Stomach (tissue), 4 donors: ENCODE data around the gene SHANK2.

Experiments
- POLR2A ChIP-seq, 4 donors: fragments of 450-650 bp; IDR thresholded peaks; one replicate each; pipeline ENCODE4 v1.6.1; 2016; ENCODE audit warnings: antibody characterized with exemption in 4 of 4, control low read depth in 2 of 4, mild to moderate bottlenecking in 1 of 4, moderate library complexity in 1 of 4
- POLR2AphosphoS5 ChIP-seq, 3 donors: sonication (generic); formaldehyde crosslinking; IDR thresholded peaks; one replicate each; pipeline ENCODE4 v1.6.1; 2016; ENCODE audit warnings: antibody characterized with exemption in 3 of 3
- TF ChIP-seq, protein P1 (sequence below), 7 experiments: fragments of 450-650 bp in 4 of 7; fragments of 200-600 bp in 3 of 7; sonication (generic) in 3 of 7; IDR thresholded peaks; one replicate each; pipeline ENCODE4 v1.5.1; 2016 to 2019; ENCODE audit warnings: antibody characterized with exemption in 7 of 7, control low read depth in 2 of 7, mild to moderate bottlenecking in 1 of 7

- TF ChIP-seq POLR2A (IDR thresholded peaks at IDR 0.05), result no peak
- no peak for TF ChIP-seq POLR2AphosphoS5 (IDR thresholded peaks at IDR 0.05)
- TF ChIP-seq, protein P1, sequence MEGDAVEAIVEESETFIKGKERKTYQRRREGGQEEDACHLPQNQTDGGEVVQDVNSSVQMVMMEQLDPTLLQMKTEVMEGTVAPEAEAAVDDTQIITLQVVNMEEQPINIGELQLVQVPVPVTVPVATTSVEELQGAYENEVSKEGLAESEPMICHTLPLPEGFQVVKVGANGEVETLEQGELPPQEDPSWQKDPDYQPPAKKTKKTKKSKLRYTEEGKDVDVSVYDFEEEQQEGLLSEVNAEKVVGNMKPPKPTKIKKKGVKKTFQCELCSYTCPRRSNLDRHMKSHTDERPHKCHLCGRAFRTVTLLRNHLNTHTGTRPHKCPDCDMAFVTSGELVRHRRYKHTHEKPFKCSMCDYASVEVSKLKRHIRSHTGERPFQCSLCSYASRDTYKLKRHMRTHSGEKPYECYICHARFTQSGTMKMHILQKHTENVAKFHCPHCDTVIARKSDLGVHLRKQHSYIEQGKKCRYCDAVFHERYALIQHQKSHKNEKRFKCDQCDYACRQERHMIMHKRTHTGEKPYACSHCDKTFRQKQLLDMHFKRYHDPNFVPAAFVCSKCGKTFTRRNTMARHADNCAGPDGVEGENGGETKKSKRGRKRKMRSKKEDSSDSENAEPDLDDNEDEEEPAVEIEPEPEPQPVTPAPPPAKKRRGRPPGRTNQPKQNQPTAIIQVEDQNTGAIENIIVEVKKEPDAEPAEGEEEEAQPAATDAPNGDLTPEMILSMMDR (IDR thresholded peaks at IDR 0.05), result no peak
Observed at GRCh38 chr11:71208011-71208774, 44.2 kb downstream of the SHANK2 start.
